ENCODE measurements around the gene STXBP6. TPM values are rescaled to one million over a fixed set of nuclear protein-coding genes. Genes with fewer than 3 reads are reported as not detected.
A peak's percentile ranks its signal among the peaks of the same experiment; 100 is the strongest.

The STXBP6 gene
- total and polyA plus RNA-seq, 2 of the 13 experiments (the other 11 are each of a cell fraction or from before 2014, with no cell fraction given) = 35.3 to 42.8 TPM

DNA sequence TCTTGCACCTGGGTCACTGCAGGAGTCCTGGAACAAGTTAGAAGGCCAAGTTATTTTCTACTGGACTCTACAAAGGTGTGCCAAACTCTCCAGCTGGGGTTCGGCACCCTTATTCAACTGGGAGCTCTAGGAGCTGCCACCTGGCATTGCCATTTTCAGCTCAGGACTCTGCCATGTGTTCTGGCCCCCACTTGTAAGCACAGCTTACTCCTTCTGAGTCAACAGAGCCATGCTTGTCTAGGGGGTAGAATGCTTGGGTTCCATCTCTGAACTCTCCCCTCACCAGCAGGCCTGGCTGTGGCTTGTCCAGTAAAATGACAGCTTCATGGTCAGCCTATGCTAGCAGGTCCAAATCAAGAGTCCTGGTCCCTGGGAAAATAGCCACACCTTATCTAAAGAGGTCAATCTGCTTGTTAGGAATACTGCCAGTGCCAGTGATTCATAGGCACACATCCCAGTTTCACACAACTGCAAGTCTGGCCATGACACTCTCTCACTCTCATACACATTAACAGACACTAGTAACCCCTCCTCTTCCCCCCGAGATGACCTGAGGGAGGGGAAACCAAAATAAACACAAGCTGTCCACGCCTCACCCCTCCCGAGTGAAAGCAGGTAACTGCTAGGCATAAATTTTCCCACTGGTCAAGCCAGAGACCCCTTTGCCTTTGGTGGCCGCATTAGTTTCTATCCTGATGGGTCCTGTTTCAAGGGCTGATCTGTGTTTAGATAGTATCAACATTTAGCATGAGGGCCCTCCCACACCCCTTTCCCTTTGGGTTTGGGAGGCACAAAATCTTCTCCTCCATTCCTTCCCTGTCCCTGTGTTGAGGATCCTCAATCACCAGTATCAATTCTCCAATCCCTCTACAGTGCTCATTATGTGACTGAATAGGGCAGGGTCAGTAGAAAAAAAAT lies 233.7 kb downstream of the STXBP6 start (continued):
- no peak for TF ChIP-seq ZNF530 (CRISPR knock-in tag; IDR thresholded peaks at IDR 0.05; ENCODE audit: low read depth)
- TF ChIP-seq, protein P1, sequence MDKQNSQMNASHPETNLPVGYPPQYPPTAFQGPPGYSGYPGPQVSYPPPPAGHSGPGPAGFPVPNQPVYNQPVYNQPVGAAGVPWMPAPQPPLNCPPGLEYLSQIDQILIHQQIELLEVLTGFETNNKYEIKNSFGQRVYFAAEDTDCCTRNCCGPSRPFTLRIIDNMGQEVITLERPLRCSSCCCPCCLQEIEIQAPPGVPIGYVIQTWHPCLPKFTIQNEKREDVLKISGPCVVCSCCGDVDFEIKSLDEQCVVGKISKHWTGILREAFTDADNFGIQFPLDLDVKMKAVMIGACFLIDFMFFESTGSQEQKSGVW (CRISPR knock-in tag; IDR thresholded peaks at IDR 0.05; ENCODE audit: borderline replicate concordance) = no peak
- no peak for TF ChIP-seq ZNF839 (CRISPR knock-in tag; IDR thresholded peaks at IDR 0.05; ENCODE audit: borderline replicate concordance)
- TF ChIP-seq ZFP41 (CRISPR knock-in tag; IDR thresholded peaks at IDR 0.05; ENCODE audit: borderline replicate concordance) = no peak
- peak; percentile 66; the same call in 1 of the 2 replicates for TF ChIP-seq WIZ (CRISPR knock-in tag; IDR thresholded peaks at IDR 0.05)
- TF ChIP-seq ZNF660 (CRISPR knock-in tag; IDR thresholded peaks at IDR 0.05; ENCODE audit: borderline replicate concordance, low read depth) = no peak
- peak; percentile 76; the same call in 1 of the 2 replicates for TF ChIP-seq MEIS2 (CRISPR knock-in tag; IDR thresholded peaks at IDR 0.05)
- TF ChIP-seq, protein P2, sequence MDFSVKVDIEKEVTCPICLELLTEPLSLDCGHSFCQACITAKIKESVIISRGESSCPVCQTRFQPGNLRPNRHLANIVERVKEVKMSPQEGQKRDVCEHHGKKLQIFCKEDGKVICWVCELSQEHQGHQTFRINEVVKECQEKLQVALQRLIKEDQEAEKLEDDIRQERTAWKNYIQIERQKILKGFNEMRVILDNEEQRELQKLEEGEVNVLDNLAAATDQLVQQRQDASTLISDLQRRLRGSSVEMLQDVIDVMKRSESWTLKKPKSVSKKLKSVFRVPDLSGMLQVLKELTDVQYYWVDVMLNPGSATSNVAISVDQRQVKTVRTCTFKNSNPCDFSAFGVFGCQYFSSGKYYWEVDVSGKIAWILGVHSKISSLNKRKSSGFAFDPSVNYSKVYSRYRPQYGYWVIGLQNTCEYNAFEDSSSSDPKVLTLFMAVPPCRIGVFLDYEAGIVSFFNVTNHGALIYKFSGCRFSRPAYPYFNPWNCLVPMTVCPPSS (IDR thresholded peaks at IDR 0.05) = no peak
- TF ChIP-seq, protein P3, sequence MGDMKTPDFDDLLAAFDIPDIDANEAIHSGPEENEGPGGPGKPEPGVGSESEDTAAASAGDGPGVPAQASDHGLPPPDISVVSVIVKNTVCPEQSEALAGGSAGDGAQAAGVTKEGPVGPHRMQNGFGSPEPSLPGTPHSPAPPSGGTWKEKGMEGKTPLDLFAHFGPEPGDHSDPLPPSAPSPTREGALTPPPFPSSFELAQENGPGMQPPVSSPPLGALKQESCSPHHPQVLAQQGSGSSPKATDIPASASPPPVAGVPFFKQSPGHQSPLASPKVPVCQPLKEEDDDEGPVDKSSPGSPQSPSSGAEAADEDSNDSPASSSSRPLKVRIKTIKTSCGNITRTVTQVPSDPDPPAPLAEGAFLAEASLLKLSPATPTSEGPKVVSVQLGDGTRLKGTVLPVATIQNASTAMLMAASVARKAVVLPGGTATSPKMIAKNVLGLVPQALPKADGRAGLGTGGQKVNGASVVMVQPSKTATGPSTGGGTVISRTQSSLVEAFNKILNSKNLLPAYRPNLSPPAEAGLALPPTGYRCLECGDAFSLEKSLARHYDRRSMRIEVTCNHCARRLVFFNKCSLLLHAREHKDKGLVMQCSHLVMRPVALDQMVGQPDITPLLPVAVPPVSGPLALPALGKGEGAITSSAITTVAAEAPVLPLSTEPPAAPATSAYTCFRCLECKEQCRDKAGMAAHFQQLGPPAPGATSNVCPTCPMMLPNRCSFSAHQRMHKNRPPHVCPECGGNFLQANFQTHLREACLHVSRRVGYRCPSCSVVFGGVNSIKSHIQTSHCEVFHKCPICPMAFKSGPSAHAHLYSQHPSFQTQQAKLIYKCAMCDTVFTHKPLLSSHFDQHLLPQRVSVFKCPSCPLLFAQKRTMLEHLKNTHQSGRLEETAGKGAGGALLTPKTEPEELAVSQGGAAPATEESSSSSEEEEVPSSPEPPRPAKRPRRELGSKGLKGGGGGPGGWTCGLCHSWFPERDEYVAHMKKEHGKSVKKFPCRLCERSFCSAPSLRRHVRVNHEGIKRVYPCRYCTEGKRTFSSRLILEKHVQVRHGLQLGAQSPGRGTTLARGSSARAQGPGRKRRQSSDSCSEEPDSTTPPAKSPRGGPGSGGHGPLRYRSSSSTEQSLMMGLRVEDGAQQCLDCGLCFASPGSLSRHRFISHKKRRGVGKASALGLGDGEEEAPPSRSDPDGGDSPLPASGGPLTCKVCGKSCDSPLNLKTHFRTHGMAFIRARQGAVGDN (CRISPR knock-in tag; IDR thresholded peaks at IDR 0.05) = peak; percentile 64
- TF ChIP-seq ATF7 (IDR thresholded peaks at IDR 0.05) = no peak
- TF ChIP-seq ATF7 (CRISPR knock-in tag; IDR thresholded peaks at IDR 0.05) = no peak
- no peak for TF ChIP-seq DR1 (CRISPR knock-in tag; IDR thresholded peaks at IDR 0.05)
- TF ChIP-seq, protein P4, sequence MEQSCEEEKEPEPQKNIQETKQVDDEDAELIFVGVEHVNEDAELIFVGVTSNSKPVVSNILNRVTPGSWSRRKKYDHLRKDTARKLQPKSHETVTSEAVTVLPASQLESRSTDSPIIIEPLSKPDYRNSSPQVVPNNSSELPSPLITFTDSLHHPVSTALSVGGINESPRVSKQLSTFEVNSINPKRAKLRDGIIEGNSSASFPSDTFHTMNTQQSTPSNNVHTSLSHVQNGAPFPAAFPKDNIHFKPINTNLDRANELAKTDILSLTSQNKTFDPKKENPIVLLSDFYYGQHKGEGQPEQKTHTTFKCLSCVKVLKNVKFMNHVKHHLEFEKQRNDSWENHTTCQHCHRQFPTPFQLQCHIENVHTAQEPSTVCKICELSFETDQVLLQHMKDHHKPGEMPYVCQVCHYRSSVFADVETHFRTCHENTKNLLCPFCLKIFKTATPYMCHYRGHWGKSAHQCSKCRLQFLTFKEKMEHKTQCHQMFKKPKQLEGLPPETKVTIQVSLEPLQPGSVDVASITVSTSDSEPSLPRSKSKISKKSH (CRISPR knock-in tag; IDR thresholded peaks at IDR 0.05; ENCODE audit: borderline replicate concordance) = no peak
- peak; percentile 58; the same call in 1 of the 2 replicates for TF ChIP-seq ZNF547 (CRISPR knock-in tag; IDR thresholded peaks at IDR 0.05)
- 0 out of 2 replicates have a peak, but pooled peaks have one; percentile 17 for TF ChIP-seq MZF1 (CRISPR knock-in tag; IDR thresholded peaks at IDR 0.05; ENCODE audit: borderline replicate concordance)
- no peak for TF ChIP-seq ZNF180 (CRISPR knock-in tag; IDR thresholded peaks at IDR 0.05; ENCODE audit: borderline replicate concordance, low read depth)
- TF ChIP-seq, protein P5, sequence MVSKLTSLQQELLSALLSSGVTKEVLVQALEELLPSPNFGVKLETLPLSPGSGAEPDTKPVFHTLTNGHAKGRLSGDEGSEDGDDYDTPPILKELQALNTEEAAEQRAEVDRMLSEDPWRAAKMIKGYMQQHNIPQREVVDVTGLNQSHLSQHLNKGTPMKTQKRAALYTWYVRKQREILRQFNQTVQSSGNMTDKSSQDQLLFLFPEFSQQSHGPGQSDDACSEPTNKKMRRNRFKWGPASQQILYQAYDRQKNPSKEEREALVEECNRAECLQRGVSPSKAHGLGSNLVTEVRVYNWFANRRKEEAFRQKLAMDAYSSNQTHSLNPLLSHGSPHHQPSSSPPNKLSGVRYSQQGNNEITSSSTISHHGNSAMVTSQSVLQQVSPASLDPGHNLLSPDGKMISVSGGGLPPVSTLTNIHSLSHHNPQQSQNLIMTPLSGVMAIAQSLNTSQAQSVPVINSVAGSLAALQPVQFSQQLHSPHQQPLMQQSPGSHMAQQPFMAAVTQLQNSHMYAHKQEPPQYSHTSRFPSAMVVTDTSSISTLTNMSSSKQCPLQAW (CRISPR knock-in tag; IDR thresholded peaks at IDR 0.05) = peak; percentile 100
- TF ChIP-seq KLF12 (CRISPR knock-in tag; IDR thresholded peaks at IDR 0.05; ENCODE audit: borderline replicate concordance) = peak; percentile 59; the same call in 1 of the 2 replicates
- no peak for TF ChIP-seq ZNF879 (CRISPR knock-in tag; IDR thresholded peaks at IDR 0.05)

All from HepG2 (cell line).